Endothelial cell (in vitro differentiated cells): ENCODE measurements around the gene TREML2. TPM values are rescaled to one million over a fixed set of nuclear protein-coding genes. Genes with fewer than 3 reads are reported as not detected.

Source experiments
- DNase-seq: peaks from one replicate; pipeline ENCODE4 v3.0.0; 2021; ENCODE audit warnings: low spot score
- H3K27ac Mint-ChIP-seq: one replicate; pipeline ENCODE4 v1.8.0; 2021; ENCODE audit warnings: mixed read lengths, inconsistent platforms; ENCODE audit not compliant: unreplicated experiment
- H3K27me3 Mint-ChIP-seq: one replicate; pipeline ENCODE4 v1.8.0; 2021; ENCODE audit warnings: mild to moderate bottlenecking, moderate library complexity, mixed read lengths, inconsistent platforms; ENCODE audit not compliant: unreplicated experiment
- H3K36me3 Mint-ChIP-seq: one replicate; pipeline ENCODE4 v1.8.0; 2021; ENCODE audit warnings: mild to moderate bottlenecking, low read depth, mixed read lengths, inconsistent platforms; ENCODE audit not compliant: unreplicated experiment
- H3K4me1 Mint-ChIP-seq: one replicate; pipeline ENCODE4 v1.8.0; 2021; ENCODE audit warnings: mild to moderate bottlenecking, mixed read lengths, inconsistent platforms; ENCODE audit not compliant: unreplicated experiment
- H3K4me3 Mint-ChIP-seq: one replicate; pipeline ENCODE4 v1.8.0; 2021; ENCODE audit warnings: mild to moderate bottlenecking, mixed read lengths, inconsistent platforms; ENCODE audit not compliant: unreplicated experiment
- H3K9me3 Mint-ChIP-seq: one replicate; pipeline ENCODE4 v1.8.0; 2021; ENCODE audit warnings: mixed read lengths, inconsistent platforms; ENCODE audit not compliant: unreplicated experiment
- CTCF ChIP-seq: fragments of 200-600 bp; sonication (generic); IDR thresholded peaks from one replicate; pipeline ENCODE4 v1.5.0; 2021; ENCODE audit warnings: antibody characterized with exemption; ENCODE audit not compliant: unreplicated experiment
- total RNA-seq: library from RNA; stranded (reverse); fragmentation: NEBNext Ultra II Directional; extraction: Animal tissue kit (Norgen Biotek cat#: 25700); gene quantifications from one replicate; pipeline ENCODE4 v1.2.1, GENCODE V29; 2021; ENCODE audit not compliant: unreplicated experiment

Gene TREML2
- total RNA-seq, 1 donor from 2014 or later: 0.10 TPM

DNA sequence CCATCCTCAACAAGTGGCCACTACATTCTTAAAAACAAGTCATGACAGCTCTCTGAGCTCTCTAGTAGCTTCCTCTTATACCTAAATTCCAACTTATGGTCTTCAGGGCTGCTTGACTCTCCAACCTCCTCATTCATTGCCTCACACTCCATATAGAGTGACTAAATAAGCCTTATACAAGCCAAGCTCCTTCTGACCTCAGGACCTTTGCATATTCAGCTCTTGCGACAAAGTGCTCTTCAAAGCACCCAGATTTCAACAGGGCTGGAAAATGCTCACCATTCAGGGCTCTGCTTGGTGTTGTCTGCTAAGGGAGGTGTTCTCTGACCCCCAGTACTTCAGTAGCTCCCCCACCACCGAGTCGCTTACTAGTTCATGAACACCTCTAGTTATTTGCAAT, 3.7 kb downstream of the TREML2 start:
- Mint-ChIP-seq H3K27me3 (peaks cover 7% of the 10 kb centered on the region), H3K9me3 (no peaks in the 10 kb centered on the region), H3K4me3 (no peak overlapping the region), H3K4me1 (peaks cover 19% of the 10 kb centered on the region), H3K27ac (no peak overlapping the region), H3K36me3 (peaks cover 4% of the 10 kb centered on the region)
- DNase-seq: no peak
- no peak for TF ChIP-seq CTCF

- H3K27ac Mint-ChIP-seq: no peak overlapping the region
- no peak for TF ChIP-seq CTCF
- H3K4me3 Mint-ChIP-seq: no peak overlapping the region
- H3K4me1 Mint-ChIP-seq: peaks cover 1% of the 10 kb centered on the region
- H3K27me3 Mint-ChIP-seq: peaks cover 7% of the 10 kb centered on the region
- peaks cover 4% of the 10 kb centered on the region for H3K36me3 Mint-ChIP-seq
- H3K9me3 Mint-ChIP-seq: no peaks in the 10 kb centered on the region
- no peak for DNase-seq
Observed at GRCh38 chr6:41194386-41194785, 6.6 kb downstream of the TREML2 start.

DNA sequence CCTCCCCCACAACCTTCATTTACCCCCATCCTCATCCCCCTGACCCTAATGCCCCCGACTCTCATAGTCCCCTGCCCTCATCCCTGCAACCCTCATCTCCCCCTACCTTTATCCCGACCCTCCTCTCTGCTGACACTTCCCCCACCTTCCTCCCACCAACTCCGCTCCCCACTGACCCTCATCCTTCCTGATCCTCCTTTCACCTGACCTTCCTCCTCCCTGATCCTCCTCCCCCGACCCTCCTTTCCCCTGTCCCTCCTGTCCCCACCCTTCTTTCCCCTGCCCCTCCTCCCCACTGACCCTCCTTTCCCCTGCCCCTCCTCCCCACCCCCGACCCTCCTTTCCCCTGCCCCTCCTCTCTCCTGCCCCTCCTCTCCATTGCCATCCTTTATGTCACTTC, 7.1 kb downstream of the TREML2 start:
- H3K27ac Mint-ChIP-seq: no peak overlapping the region
- peaks cover 7% of the 10 kb centered on the region for H3K27me3 Mint-ChIP-seq
- H3K9me3 Mint-ChIP-seq: no peaks in the 10 kb centered on the region
- peaks cover 4% of the 10 kb centered on the region for H3K36me3 Mint-ChIP-seq
- H3K4me1 Mint-ChIP-seq: no peaks in the 10 kb centered on the region
- no peak overlapping the region for H3K4me3 Mint-ChIP-seq
- TF ChIP-seq CTCF: no peak
- no peak for DNase-seq

DNA sequence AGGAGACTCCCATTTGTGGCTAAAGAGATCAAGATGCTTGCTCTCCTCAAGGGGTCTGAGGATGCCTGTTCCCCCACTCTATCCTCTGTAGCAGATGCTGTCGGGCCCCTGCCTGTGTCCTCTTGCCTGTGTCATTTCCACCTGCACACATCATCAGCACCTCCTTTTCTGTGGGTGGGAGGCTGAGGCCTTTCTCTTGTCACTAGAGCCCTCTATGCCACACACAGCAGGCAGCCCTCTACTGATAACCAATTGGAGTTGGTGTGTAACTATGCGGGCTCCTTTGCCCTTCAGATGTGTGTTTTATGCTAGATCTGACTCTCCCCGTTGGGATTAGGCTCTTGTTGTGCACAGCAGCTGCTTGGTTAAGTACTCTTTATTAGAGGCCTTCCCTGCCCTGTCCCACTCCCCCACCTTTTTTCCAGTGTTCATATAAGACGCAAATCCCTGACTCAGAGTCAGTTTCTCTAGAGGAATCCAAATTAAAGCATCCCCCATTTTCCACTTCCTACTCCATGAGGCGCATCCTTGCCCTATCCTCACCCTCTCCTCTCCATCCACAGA, 7.7 kb downstream of the TREML2 start:
- Mint-ChIP-seq H3K27ac (no peak overlapping the region), H3K36me3 (peaks cover 4% of the 10 kb centered on the region), H3K4me3 (no peak overlapping the region), H3K27me3 (peaks cover 7% of the 10 kb centered on the region), H3K4me1 (no peaks in the 10 kb centered on the region), H3K9me3 (no peaks in the 10 kb centered on the region)
- no peak for DNase-seq
- TF ChIP-seq CTCF: no peak

DNA sequence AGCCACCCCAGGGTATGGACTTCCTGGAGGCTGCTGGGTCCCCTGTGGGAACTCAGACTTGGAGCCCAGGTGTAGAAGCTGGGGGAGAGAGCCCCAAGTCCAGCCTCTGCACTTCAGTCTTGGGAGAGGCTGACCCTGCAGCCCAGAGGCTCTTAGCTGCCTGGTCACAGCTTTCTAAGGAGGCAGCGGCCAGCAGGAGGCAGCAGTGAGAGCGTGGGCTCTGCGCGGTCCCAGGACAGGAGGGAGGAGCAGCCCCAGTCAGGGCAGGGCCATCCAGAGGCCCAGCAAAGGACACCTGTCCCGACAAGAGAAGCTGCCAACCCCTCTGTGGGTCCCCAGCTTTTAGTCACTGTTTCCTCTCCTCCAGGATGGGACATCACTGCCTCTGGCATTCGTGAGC, 9.4 kb downstream of the TREML2 start:
- Mint-ChIP-seq H3K27ac (no peak overlapping the region), H3K9me3 (no peaks in the 10 kb centered on the region)
- TF ChIP-seq CTCF: peak; percentile 54

More for the DNA sequence above, 9.4 kb downstream of the TREML2 start:
- H3K36me3 Mint-ChIP-seq: peaks cover 4% of the 10 kb centered on the region
- peaks cover 4% of the 10 kb centered on the region for H3K27me3 Mint-ChIP-seq
- DNase-seq: peak; percentile 58
- no peak overlapping the region for H3K4me3 Mint-ChIP-seq
- H3K4me1 Mint-ChIP-seq: peaks cover 6% of the 10 kb centered on the region
